Bladder microvascular endothelial cell (primary cell): ENCODE measurements around the gene STRIP1. TPM values are rescaled to one million over a fixed set of nuclear protein-coding genes. Genes with fewer than 3 reads are reported as not detected.

Source experiments
- total RNA-seq: library from RNA; depleted of rRNA; stranded (reverse); fragments of >200 nt; gene quantifications from 2 replicates; pipeline ENCODE4 v1.2.3, GENCODE V29; 2014

Gene STRIP1
- 30.6 and 68.2 TPM in 2 replicates for total RNA-seq

GRCh38 chr1:110034451-110035235 lies at the start of gene STRIP1:
Gene STRIP1, plus strand, starts transcription at chr1:110034624. Its CDS starts 14 bp downstream, at chr1:110034638.

GRCh38 chr1:110070671-110071242 lies 36.3 kb downstream of the STRIP1 start, which contains the start of gene ALX3:
Gene ALX3, minus strand, starts transcription at chr1:110070672. Its CDS starts 60 bp downstream, at chr1:110070612.

Other genes with a start within 250 kb of the STRIP1 start
- 6.3 and 32.5 TPM in 2 replicates for gene CSF1, start 123.8 kb upstream of the STRIP1 start, total RNA-seq
- gene AHCYL1, start 49.9 kb upstream of the STRIP1 start, total RNA-seq, result 30.1 and 54.9 TPM in 2 replicates
- gene ALX3, start 36.0 kb downstream of the STRIP1 start, total RNA-seq, result not detected in 2 replicates
- gene UBL4B, start 77.8 kb downstream of the STRIP1 start, total RNA-seq, result not detected in 2 replicates
- under 0.01 and 1.1 TPM in 2 replicates for gene SLC6A17, start 115.9 kb downstream of the STRIP1 start, total RNA-seq
- 3.9 and 5.4 TPM in 2 replicates for gene KCNC4, start 175.7 kb downstream of the STRIP1 start, total RNA-seq